ENCODE data around the gene SEMA3D. TPM values are rescaled to one million over a fixed set of nuclear protein-coding genes. Genes with fewer than 3 reads are reported as not detected.

The SEMA3D gene
- total RNA-seq, 1 experiment from 2014 or later, result 0.61 TPM

GRCh38 chr7:85215098-85215497 is 28.2 kb upstream of the SEMA3D start:
- H3K27ac Mint-ChIP-seq (ENCODE audit: unreplicated experiment), result no peak overlapping the region
- H3K4me3 ChIP-seq (ENCODE audit: low read depth, low read length), result no peak overlapping the region
- DNase-seq, result no peak
- no peak overlapping the region for H3K4me3 Mint-ChIP-seq (ENCODE audit: unreplicated experiment)
- intact Hi-C loops (cut with micrococcal nuclease; ENCODE audit: unreplicated experiment), result no loop called here
- POLR2A ChIA-PET, result no interaction called here
- H3K4me1 ChIP-seq, result peaks cover 3% of the 10 kb centered on the region; the same call in 1 of the 2 replicates
- no peaks in the 10 kb centered on the region for H3K9me3 ChIP-seq
- no peaks in the 10 kb centered on the region for H3K36me3 ChIP-seq (ENCODE audit: control insufficient read depth, insufficient read depth, low read length)
- no peaks in the 10 kb centered on the region for H3K9me3 Mint-ChIP-seq (ENCODE audit: unreplicated experiment)
- H3K4me1 Mint-ChIP-seq (ENCODE audit: low read depth, unreplicated experiment), result no peaks in the 10 kb centered on the region
- no peak for TF ChIP-seq CTCF (IDR thresholded peaks at IDR 0.05; ENCODE audit: insufficient read depth in 1 of 2, low read depth in 1 of 2, low read length in 1 of 2, severe bottlenecking in 1 of 2, unreplicated experiment in 1 of 2)
- BruUV-seq (replicated peaks), result no TSS peak
- no peaks in the 10 kb centered on the region for H3K27me3 Mint-ChIP-seq (ENCODE audit: insufficient read depth, unreplicated experiment)
- H3K27me3 ChIP-seq (replicated peaks; ENCODE audit: control insufficient read depth, insufficient read depth, low read length), result no peaks in the 10 kb centered on the region
- CTCF ChIA-PET, result no interaction called here
- no peaks in the 10 kb centered on the region for H3K36me3 Mint-ChIP-seq (ENCODE audit: insufficient read depth, unreplicated experiment)

DNA sequence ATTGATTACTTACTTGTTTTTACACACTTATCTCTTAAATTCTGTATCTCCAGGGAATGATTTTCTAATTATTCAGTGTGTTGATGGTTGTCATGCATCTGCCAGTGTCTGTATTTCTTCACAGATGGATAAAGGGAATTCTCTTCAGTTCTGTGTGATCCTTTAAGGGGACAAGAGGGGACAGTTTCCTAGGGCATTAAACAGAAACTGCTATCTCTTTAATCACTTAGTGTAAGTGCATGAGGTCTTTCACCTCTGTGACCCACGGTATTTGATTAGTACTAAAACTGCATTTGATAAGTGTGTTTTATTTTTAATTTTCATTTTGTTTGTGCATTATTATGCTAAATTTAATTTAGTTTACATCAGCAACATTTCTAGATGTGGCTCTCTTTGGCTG is 26.6 kb upstream of the SEMA3D start:
- DNase-seq, result no peak
- no TSS peak for BruUV-seq (replicated peaks)
- H3K36me3 Mint-ChIP-seq (ENCODE audit: insufficient read depth, unreplicated experiment), result no peaks in the 10 kb centered on the region
- no peaks in the 10 kb centered on the region for H3K4me1 ChIP-seq
- H3K9me3 ChIP-seq, result no peaks in the 10 kb centered on the region
- no peaks in the 10 kb centered on the region for H3K4me1 Mint-ChIP-seq (ENCODE audit: low read depth, unreplicated experiment)
- no peaks in the 10 kb centered on the region for H3K27me3 ChIP-seq (replicated peaks; ENCODE audit: control insufficient read depth, insufficient read depth, low read length)
- ChIA-PET CTCF (no interaction called here), POLR2A (no interaction called here)
- no peaks in the 10 kb centered on the region for H3K36me3 ChIP-seq (ENCODE audit: control insufficient read depth, insufficient read depth, low read length)
- H3K27me3 Mint-ChIP-seq (ENCODE audit: insufficient read depth, unreplicated experiment), result no peaks in the 10 kb centered on the region
- intact Hi-C loops (cut with micrococcal nuclease; ENCODE audit: unreplicated experiment), result no loop called here
- no peaks in the 10 kb centered on the region for H3K9me3 Mint-ChIP-seq (ENCODE audit: unreplicated experiment)
- no peak for TF ChIP-seq CTCF (IDR thresholded peaks at IDR 0.05; ENCODE audit: insufficient read depth in 1 of 2, low read depth in 1 of 2, low read length in 1 of 2, severe bottlenecking in 1 of 2, unreplicated experiment in 1 of 2)
- no peak overlapping the region for H3K4me3 Mint-ChIP-seq (ENCODE audit: unreplicated experiment)
- no peak overlapping the region for H3K27ac Mint-ChIP-seq (ENCODE audit: unreplicated experiment)
- no peak overlapping the region for H3K4me3 ChIP-seq (ENCODE audit: low read depth, low read length)

DNA sequence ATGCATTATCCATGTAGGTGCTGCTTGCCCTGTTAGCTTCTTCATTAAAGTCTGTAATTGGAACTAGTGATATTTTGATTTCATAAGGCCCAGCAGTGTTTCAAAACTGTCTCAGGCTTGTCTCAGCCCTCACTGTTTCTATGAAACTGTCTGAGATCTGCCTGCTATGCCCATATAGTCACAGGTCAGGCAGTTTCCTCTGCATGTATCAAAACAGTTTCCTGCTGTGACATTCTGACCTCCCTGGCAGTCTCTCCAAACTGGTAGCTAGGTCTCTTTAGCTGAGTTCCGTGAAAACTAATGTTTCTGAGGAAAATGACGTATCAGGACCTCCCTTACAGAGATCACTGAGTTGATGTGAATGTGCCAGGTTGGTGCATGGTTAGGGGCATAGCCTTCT is 18.9 kb upstream of the SEMA3D start:
- Mint-ChIP-seq H3K36me3 (ENCODE audit: insufficient read depth, unreplicated experiment) (no peaks in the 10 kb centered on the region), H3K9me3 (ENCODE audit: unreplicated experiment) (peaks cover 9% of the 10 kb centered on the region), H3K4me3 (ENCODE audit: unreplicated experiment) (no peak overlapping the region), H3K27me3 (ENCODE audit: insufficient read depth, unreplicated experiment) (no peaks in the 10 kb centered on the region), H3K27ac (ENCODE audit: unreplicated experiment) (no peak overlapping the region), H3K4me1 (ENCODE audit: low read depth, unreplicated experiment) (no peaks in the 10 kb centered on the region)
- ChIA-PET POLR2A (no interaction called here), CTCF (no interaction called here)
- no peaks in the 10 kb centered on the region for H3K36me3 ChIP-seq (ENCODE audit: control insufficient read depth, insufficient read depth, low read length)
- no peak overlapping the region for H3K4me3 ChIP-seq (ENCODE audit: low read depth, low read length)
- no TSS peak for BruUV-seq (replicated peaks)
- DNase-seq, result no peak
- no peaks in the 10 kb centered on the region; the same call in 1 of the 2 replicates for H3K9me3 ChIP-seq
- no peak for TF ChIP-seq CTCF (IDR thresholded peaks at IDR 0.05; ENCODE audit: insufficient read depth in 1 of 2, low read depth in 1 of 2, low read length in 1 of 2, severe bottlenecking in 1 of 2, unreplicated experiment in 1 of 2)
- H3K4me1 ChIP-seq, result no peaks in the 10 kb centered on the region
- intact Hi-C loops (cut with micrococcal nuclease; ENCODE audit: unreplicated experiment), result no loop called here
- H3K27me3 ChIP-seq (replicated peaks; ENCODE audit: control insufficient read depth, insufficient read depth, low read length), result no peaks in the 10 kb centered on the region

Measured in Caco-2 (cell line).